Measurements from ENCODE around the gene MACF1. TPM values are rescaled to one million over a fixed set of nuclear protein-coding genes. Genes with fewer than 3 reads are reported as not detected.

Gene MACF1
- polyA plus RNA-seq, 1 of the 3 experiments (the other 2 are of a cell fraction) = 37.6 TPM

DNA sequence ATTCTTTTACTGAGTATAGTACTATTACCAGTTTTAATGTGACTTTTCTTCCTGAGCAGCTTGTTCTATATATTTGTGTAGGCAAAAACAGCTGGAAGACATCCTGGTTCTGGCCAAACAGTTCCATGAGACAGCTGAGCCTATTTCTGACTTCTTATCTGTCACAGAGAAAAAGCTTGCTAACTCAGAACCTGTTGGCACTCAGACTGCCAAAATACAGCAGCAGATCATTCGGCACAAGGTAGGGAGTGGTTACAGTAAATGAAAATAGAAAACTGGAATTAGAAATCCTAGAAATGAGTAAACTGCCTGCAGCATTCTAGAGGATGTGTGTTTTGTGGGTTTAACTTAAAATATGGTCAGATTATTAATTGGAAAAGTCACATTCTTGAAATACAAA is 222.9 kb downstream of the MACF1 start:
- CTCF ChIA-PET = interaction anchor here (0.9 to 1.3 kb wide), 3 partner anchors 16 to 231 kb away, joined by 3 to 4 read pairs (median 3); no protein-coding TSS in a partner anchor
- Histone ChIP-seq H3K9ac (no peak overlapping the region), H2AFZ (ENCODE audit: low read depth) (no peak overlapping the region), H3K4me1 (ENCODE audit: control insufficient read depth in 1 of 2, insufficient read depth in 2 of 2, low read depth in 1 of 2, low read length in 1 of 2) (no peaks in the 10 kb centered on the region; a peak in 1 of 4 replicates), H3K27me3 (ENCODE audit: insufficient read depth) (no peaks in the 10 kb centered on the region), H4K20me1 (ENCODE audit: insufficient read depth) (peaks cover 16% of the 10 kb centered on the region), H3K4me3 (ENCODE audit: low read depth in 2 of 2, low read length in 1 of 2) (no peak overlapping the region), H3F3A (replicated peaks; ENCODE audit: insufficient read depth) (peaks cover 14% of the 10 kb centered on the region), H3K27ac (ENCODE audit: low read depth in 2 of 2, low read length in 1 of 2) (no peak overlapping the region), H3K4me2 (no peak overlapping the region), H3K36me3 (replicated peaks in 1 of 2; ENCODE audit: control insufficient read depth in 1 of 2, insufficient read depth in 2 of 2, low read length in 1 of 2) (peaks cover 89 to 93% of the 10 kb centered on the region in 2 experiments), H3K79me2 (ENCODE audit: insufficient read depth) (peaks cover 59% of the 10 kb centered on the region), H3K9me3 (no peaks in the 10 kb centered on the region), H3K9me2 (no peaks in the 10 kb centered on the region)
- POLR2A ChIA-PET = no interaction called here
- DNase-seq = no peak
- 100% methylated on average over 1 of the region's 1 CpG for WGBS (ENCODE audit: low lambda C conversion rate)
- no peak for TF ChIP-seq EP300 (IDR thresholded peaks at IDR 0.05; ENCODE audit: borderline replicate concordance in 1 of 2, low read depth in 1 of 2, low read length in 1 of 2)
- no peak for TF ChIP-seq POLR2AphosphoS5 (IDR thresholded peaks at IDR 0.05; ENCODE audit: low read depth, low read length)
- TF ChIP-seq FOXJ3 (CRISPR knock-in tag; IDR thresholded peaks at IDR 0.05) = no peak
- TF ChIP-seq RCOR1 (IDR thresholded peaks at IDR 0.05; ENCODE audit: low read length) = no peak
- TF ChIP-seq RFX5 (IDR thresholded peaks at IDR 0.05; ENCODE audit: low read length) = no peak
- TF ChIP-seq YY1 (IDR thresholded peaks at IDR 0.05; ENCODE audit: low read depth) = no peak

DNA sequence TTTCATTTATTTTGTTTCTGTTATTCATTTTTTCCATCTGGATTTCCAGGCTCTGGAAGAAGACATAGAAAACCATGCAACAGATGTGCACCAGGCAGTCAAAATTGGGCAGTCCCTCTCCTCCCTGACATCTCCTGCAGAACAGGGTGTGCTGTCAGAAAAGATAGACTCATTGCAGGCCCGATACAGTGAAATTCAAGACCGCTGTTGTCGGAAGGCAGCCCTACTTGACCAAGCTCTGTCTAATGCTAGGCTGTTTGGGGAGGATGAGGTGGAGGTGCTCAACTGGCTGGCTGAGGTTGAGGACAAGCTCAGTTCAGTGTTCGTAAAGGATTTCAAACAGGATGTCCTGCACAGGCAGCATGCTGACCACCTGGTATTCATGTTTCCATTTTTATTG is 223.4 kb downstream of the MACF1 start:
- H4K20me1 ChIP-seq (ENCODE audit: insufficient read depth) = peaks cover 16% of the 10 kb centered on the region
- peaks cover 53% of the 10 kb centered on the region for H3K79me2 ChIP-seq (ENCODE audit: insufficient read depth)
- H3K9me2 ChIP-seq = no peaks in the 10 kb centered on the region
- ChIA-PET CTCF (interaction anchor here (0.9 to 1.3 kb wide), 3 partner anchors 17 to 230 kb away, joined by 3 to 4 read pairs (median 3); no protein-coding TSS in a partner anchor), POLR2A (no interaction called here)
- TF ChIP-seq SIN3A (IDR thresholded peaks at IDR 0.05; ENCODE audit: borderline replicate concordance, low read depth, low read length) (no peak), FOSL2 (IDR thresholded peaks at IDR 0.05; ENCODE audit: borderline replicate concordance, low read depth) (no peak), USF1 (IDR thresholded peaks at IDR 0.05; ENCODE audit: borderline replicate concordance, low read depth) (no peak), ELF1 (IDR thresholded peaks at IDR 0.05) (no peak), TEAD4 (IDR thresholded peaks at IDR 0.05; ENCODE audit: borderline replicate concordance, insufficient read depth) (no peak), GATA2 (CRISPR knock-in tag; IDR thresholded peaks at IDR 0.05) (no peak), EZH2phosphoT487 (IDR thresholded peaks at IDR 0.05; ENCODE audit: borderline replicate concordance, low read depth) (no peak), ZBTB33 (IDR thresholded peaks at IDR 0.05; ENCODE audit: borderline replicate concordance, low read depth) (no peak), JUND (IDR thresholded peaks at IDR 0.05) (no peak), SMC3 (IDR thresholded peaks at IDR 0.05; ENCODE audit: low read depth, low read length) (no peak), NRF1 (IDR thresholded peaks at IDR 0.05; ENCODE audit: low read depth, low read length) (no peak), MEF2A (IDR thresholded peaks at IDR 0.05; ENCODE audit: borderline replicate concordance, low read depth) (no peak), FOXJ3 (CRISPR knock-in tag; IDR thresholded peaks at IDR 0.05) (no peak), RXRA (IDR thresholded peaks at IDR 0.05; ENCODE audit: borderline replicate concordance, low read depth) (no peak), YY1 (IDR thresholded peaks at IDR 0.05; ENCODE audit: low read depth) (no peak), TAF1 (IDR thresholded peaks at IDR 0.05; ENCODE audit: borderline replicate concordance, low read depth, low read length) (no peak), POLR2AphosphoS5 (IDR thresholded peaks at IDR 0.05; ENCODE audit: low read depth, low read length) (no peak), RCOR1 (IDR thresholded peaks at IDR 0.05; ENCODE audit: low read length) (no peak), PBX3 (IDR thresholded peaks at IDR 0.05) (no peak)
- TF ChIP-seq, protein P1, sequence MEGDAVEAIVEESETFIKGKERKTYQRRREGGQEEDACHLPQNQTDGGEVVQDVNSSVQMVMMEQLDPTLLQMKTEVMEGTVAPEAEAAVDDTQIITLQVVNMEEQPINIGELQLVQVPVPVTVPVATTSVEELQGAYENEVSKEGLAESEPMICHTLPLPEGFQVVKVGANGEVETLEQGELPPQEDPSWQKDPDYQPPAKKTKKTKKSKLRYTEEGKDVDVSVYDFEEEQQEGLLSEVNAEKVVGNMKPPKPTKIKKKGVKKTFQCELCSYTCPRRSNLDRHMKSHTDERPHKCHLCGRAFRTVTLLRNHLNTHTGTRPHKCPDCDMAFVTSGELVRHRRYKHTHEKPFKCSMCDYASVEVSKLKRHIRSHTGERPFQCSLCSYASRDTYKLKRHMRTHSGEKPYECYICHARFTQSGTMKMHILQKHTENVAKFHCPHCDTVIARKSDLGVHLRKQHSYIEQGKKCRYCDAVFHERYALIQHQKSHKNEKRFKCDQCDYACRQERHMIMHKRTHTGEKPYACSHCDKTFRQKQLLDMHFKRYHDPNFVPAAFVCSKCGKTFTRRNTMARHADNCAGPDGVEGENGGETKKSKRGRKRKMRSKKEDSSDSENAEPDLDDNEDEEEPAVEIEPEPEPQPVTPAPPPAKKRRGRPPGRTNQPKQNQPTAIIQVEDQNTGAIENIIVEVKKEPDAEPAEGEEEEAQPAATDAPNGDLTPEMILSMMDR (IDR thresholded peaks at IDR 0.05) = no peak
- no peak overlapping the region for H2AFZ ChIP-seq (ENCODE audit: low read depth)
- H3K4me1 ChIP-seq (ENCODE audit: control insufficient read depth in 1 of 2, insufficient read depth in 2 of 2, low read depth in 1 of 2, low read length in 1 of 2) = no peaks in the 10 kb centered on the region; a peak in 1 of 4 replicates
- no peak overlapping the region for H3K27ac ChIP-seq (ENCODE audit: low read depth in 2 of 2, low read length in 1 of 2)
- H3K9ac ChIP-seq = no peak overlapping the region
- no peaks in the 10 kb centered on the region for H3K27me3 ChIP-seq (ENCODE audit: insufficient read depth)
- 96% methylated on average over 4 of the region's 4 CpGs for WGBS (ENCODE audit: low lambda C conversion rate)
- H3K9me3 ChIP-seq = no peaks in the 10 kb centered on the region
- H3K4me3 ChIP-seq (ENCODE audit: low read depth in 2 of 2, low read length in 1 of 2) = no peak overlapping the region
- H3F3A ChIP-seq (replicated peaks; ENCODE audit: insufficient read depth) = peaks cover 10% of the 10 kb centered on the region
- H3K4me2 ChIP-seq = no peak overlapping the region
- DNase-seq = no peak
- peaks cover 89 to 93% of the 10 kb centered on the region in 2 experiments for H3K36me3 ChIP-seq (replicated peaks in 1 of 2; ENCODE audit: control insufficient read depth in 1 of 2, insufficient read depth in 2 of 2, low read length in 1 of 2)

Measured in SK-N-SH (cell line).